HG03521 (cell line): ENCODE measurements around the gene GORAB.

Source experiments
- ATAC-seq: cut with Tn5 transposase; IDR thresholded peaks from one replicate; pipeline ENCODE4 v1.9.1; 2021; ENCODE audit warnings: mild to moderate bottlenecking, moderate library complexity; ENCODE audit not compliant: unreplicated experiment

Gene GORAB

GRCh38 chr1:170587253-170587593 is 55.3 kb downstream of the GORAB start:
- no peak for ATAC-seq

GRCh38 chr1:170590921-170591705 is 59.1 kb downstream of the GORAB start:
- ATAC-seq, result no peak

- ATAC-seq, result no peak
Observed at GRCh38 chr1:170592591-170593111, 60.7 kb downstream of the GORAB start.

- ATAC-seq, result no peak
Observed at GRCh38 chr1:170593173-170594011, 61.4 kb downstream of the GORAB start.

GRCh38 chr1:170594066-170594626 is 62.2 kb downstream of the GORAB start:
- ATAC-seq, result no peak

- ATAC-seq, result no peak
Observed at GRCh38 chr1:170596701-170597100, 64.7 kb downstream of the GORAB start.

GRCh38 chr1:170598618-170599017 is 66.7 kb downstream of the GORAB start:
- ATAC-seq, result no peak

- no peak for ATAC-seq
Observed at GRCh38 chr1:170599033-170599432, 67.1 kb downstream of the GORAB start.

- ATAC-seq, result no peak
Observed at GRCh38 chr1:170601866-170602265, 69.9 kb downstream of the GORAB start.
